Esophagus squamous epithelium (tissue), 4 donors: Measurements from ENCODE around the gene CTTNBP2NL.

Experiments
- CTCF ChIP-seq, 6 experiments: fragments of 450-650 bp in 4 of 6; fragments of 200-600 bp in 2 of 6; sonication (generic) in 2 of 6; IDR thresholded peaks; one replicate each; pipeline ENCODE4 v1.5.1; 2016 to 2019; ENCODE audit warnings: antibody characterized with exemption in 6 of 6, mild to moderate bottlenecking in 4 of 6, moderate library complexity in 4 of 6
- POLR2A ChIP-seq, 4 donors: fragments of 450-650 bp; IDR thresholded peaks; one replicate each; pipeline ENCODE4 v1.6.1; 2017; ENCODE audit warnings: antibody characterized with exemption in 4 of 4, mild to moderate bottlenecking in 4 of 4, moderate library complexity in 3 of 4

- TF ChIP-seq CTCF (IDR thresholded peaks at IDR 0.05) (no peak), POLR2A (IDR thresholded peaks at IDR 0.05) (no peak)
These were observed 58.3 kb downstream of the CTTNBP2NL start for GRCh38 chr1:112454316-112454715.
